Uterus (tissue), 2 donors: ENCODE data around the gene MAD1L1.

Source experiments
- POLR2A ChIP-seq, 2 donors: fragments of 450-650 bp; IDR thresholded peaks; one replicate each; pipeline ENCODE4 v1.6.1; 2016; ENCODE audit warnings: antibody characterized with exemption in 2 of 2, mild to moderate bottlenecking in 1 of 2, moderate library complexity in 1 of 2
- TF ChIP-seq, protein P1 (sequence below), 4 experiments: fragments of 200-600 bp in 2 of 4; fragments of 450-650 bp in 2 of 4; sonication (generic) in 2 of 4; IDR thresholded peaks; one replicate each; pipeline ENCODE4 v1.5.1; 2016 to 2019; ENCODE audit warnings: antibody characterized with exemption in 4 of 4, mild to moderate bottlenecking in 2 of 4, moderate library complexity in 1 of 4

DNA sequence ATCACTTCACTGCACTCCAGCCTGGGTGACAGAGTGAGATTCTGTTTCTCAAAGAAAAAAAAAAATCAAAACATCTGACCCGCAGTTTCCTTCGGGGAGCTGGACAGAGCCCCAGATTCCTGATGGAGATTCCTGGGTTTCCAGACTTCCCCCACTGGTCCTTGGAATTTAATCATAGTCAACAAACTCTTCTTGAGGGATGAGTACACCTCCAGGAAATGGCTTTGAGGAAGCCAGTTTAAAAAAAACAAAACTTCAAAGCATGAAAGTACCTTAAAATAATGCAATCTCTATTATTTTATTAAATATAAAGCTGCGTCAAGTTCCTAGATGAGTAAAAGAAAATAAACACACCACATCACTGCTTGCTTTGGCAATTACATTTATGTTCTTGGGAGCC lies 1.2 kb upstream of the MAD1L1 start:
- TF ChIP-seq, protein P1, sequence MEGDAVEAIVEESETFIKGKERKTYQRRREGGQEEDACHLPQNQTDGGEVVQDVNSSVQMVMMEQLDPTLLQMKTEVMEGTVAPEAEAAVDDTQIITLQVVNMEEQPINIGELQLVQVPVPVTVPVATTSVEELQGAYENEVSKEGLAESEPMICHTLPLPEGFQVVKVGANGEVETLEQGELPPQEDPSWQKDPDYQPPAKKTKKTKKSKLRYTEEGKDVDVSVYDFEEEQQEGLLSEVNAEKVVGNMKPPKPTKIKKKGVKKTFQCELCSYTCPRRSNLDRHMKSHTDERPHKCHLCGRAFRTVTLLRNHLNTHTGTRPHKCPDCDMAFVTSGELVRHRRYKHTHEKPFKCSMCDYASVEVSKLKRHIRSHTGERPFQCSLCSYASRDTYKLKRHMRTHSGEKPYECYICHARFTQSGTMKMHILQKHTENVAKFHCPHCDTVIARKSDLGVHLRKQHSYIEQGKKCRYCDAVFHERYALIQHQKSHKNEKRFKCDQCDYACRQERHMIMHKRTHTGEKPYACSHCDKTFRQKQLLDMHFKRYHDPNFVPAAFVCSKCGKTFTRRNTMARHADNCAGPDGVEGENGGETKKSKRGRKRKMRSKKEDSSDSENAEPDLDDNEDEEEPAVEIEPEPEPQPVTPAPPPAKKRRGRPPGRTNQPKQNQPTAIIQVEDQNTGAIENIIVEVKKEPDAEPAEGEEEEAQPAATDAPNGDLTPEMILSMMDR (IDR thresholded peaks at IDR 0.05), result no peak
- no peak for TF ChIP-seq POLR2A (IDR thresholded peaks at IDR 0.05)
